Mammary epithelial cell (primary cell): ENCODE data around the gene KRT1.

Experiments
- EZH2 ChIP-seq: IDR thresholded peaks from 2 replicates; pipeline ENCODE4 v1.6.1; 2012; ENCODE audit warnings: low read length, inconsistent platforms, borderline replicate concordance
- TF ChIP-seq, protein P1 (sequence below), 2 donors: IDR thresholded peaks in 1 of 2; conservative IDR thresholded peaks in 1 of 2; 2 replicates each; pipeline ENCODE4 v1.5.1; 2011 to 2012; ENCODE audit warnings: inconsistent platforms in 2 of 2, low read length in 2 of 2, mild to moderate bottlenecking in 2 of 2, control low read depth in 1 of 2, low read depth in 1 of 2; ENCODE audit not compliant: insufficient read depth in 1 of 2; ENCODE audit errors: extremely low read depth in 1 of 2

- TF ChIP-seq, protein P1, sequence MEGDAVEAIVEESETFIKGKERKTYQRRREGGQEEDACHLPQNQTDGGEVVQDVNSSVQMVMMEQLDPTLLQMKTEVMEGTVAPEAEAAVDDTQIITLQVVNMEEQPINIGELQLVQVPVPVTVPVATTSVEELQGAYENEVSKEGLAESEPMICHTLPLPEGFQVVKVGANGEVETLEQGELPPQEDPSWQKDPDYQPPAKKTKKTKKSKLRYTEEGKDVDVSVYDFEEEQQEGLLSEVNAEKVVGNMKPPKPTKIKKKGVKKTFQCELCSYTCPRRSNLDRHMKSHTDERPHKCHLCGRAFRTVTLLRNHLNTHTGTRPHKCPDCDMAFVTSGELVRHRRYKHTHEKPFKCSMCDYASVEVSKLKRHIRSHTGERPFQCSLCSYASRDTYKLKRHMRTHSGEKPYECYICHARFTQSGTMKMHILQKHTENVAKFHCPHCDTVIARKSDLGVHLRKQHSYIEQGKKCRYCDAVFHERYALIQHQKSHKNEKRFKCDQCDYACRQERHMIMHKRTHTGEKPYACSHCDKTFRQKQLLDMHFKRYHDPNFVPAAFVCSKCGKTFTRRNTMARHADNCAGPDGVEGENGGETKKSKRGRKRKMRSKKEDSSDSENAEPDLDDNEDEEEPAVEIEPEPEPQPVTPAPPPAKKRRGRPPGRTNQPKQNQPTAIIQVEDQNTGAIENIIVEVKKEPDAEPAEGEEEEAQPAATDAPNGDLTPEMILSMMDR (conservative IDR thresholded peaks at IDR 0.05 in 1 of 2, IDR thresholded peaks at IDR 0.05 in 1 of 2; ENCODE audit: extremely low read depth in 1 of 2, insufficient read depth in 1 of 2, low read depth in 1 of 2, low read length in 2 of 2): no peak
- TF ChIP-seq EZH2: no peak
Observed at GRCh38 chr12:52655251-52655650, 25.0 kb downstream of the KRT1 start.
